HEK293 (cell line): ENCODE data around the gene CTF1.

ENCODE experiments used
- SALL2 ChIP-seq: fragments of 450-650 bp; formaldehyde crosslinking; IDR thresholded peaks from 2 replicates; pipeline ENCODE4 v1.5.0; 2017; ENCODE audit warnings: missing biosample characterization, mild to moderate bottlenecking, missing genetic modification characterization, borderline replicate concordance
- ZBTB8A ChIP-seq: fragments of 450-650 bp; formaldehyde crosslinking; IDR thresholded peaks from 2 replicates; pipeline ENCODE4 v1.5.1; 2016; ENCODE audit warnings: missing biosample characterization, missing genetic modification characterization
- TF ChIP-seq, protein P1 (sequence below): fragments of 450-650 bp; formaldehyde crosslinking; IDR thresholded peaks from 2 replicates; pipeline ENCODE4 v1.5.1; 2016; ENCODE audit warnings: missing biosample characterization, missing genetic modification characterization

GRCh38 chr16:30896261-30896888 lies at the start of gene CTF1:
- TF ChIP-seq, protein P1, sequence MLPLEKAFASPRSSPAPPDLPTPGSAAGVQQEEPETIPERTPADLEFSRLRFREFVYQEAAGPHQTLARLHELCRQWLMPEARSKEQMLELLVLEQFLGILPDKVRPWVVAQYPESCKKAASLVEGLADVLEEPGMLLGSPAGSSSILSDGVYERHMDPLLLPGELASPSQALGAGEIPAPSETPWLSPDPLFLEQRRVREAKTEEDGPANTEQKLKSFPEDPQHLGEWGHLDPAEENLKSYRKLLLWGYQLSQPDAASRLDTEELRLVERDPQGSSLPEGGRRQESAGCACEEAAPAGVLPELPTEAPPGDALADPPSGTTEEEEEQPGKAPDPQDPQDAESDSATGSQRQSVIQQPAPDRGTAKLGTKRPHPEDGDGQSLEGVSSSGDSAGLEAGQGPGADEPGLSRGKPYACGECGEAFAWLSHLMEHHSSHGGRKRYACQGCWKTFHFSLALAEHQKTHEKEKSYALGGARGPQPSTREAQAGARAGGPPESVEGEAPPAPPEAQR (tag by site-specific recombination) = no peak
- TF ChIP-seq SALL2 = no peak
- no peak; the same call in 1 of the 2 replicates for TF ChIP-seq ZBTB8A (tag by site-specific recombination)
